Amniotic stem cell (primary cell): ENCODE data around the gene CCDC40.

Source experiments
- DNase-seq: peaks from one replicate; lab custom pipeline; 2025; lab: John Stamatoyannopoulos, UW

The CCDC40 gene

GRCh38 chr17:80116276-80116920 lies 80.0 kb downstream of the CCDC40 start:
- DNase-seq, result no peak

- no peak for DNase-seq
These were observed 80.5 kb downstream of the CCDC40 start for GRCh38 chr17:80116921-80117380.

- no peak for DNase-seq
These were observed 81.3 kb downstream of the CCDC40 start for GRCh38 chr17:80117491-80118401.

GRCh38 chr17:80118601-80119270 lies 82.3 kb downstream of the CCDC40 start:
- DNase-seq, result no peak

GRCh38 chr17:80119271-80119791 lies 82.9 kb downstream of the CCDC40 start:
- DNase-seq, result no peak

- DNase-seq, result no peak
These were observed 83.4 kb downstream of the CCDC40 start for GRCh38 chr17:80119839-80120238.

GRCh38 chr17:80122026-80122575 lies 85.7 kb downstream of the CCDC40 start:
- DNase-seq, result no peak

- no peak for DNase-seq
These were observed 86.6 kb downstream of the CCDC40 start for GRCh38 chr17:80122926-80123505.

GRCh38 chr17:80123791-80124190 lies 87.3 kb downstream of the CCDC40 start:
- no peak for DNase-seq

- no peak for DNase-seq
These were observed 88.0 kb downstream of the CCDC40 start for GRCh38 chr17:80124351-80124981.

GRCh38 chr17:80125656-80126448 lies 89.4 kb downstream of the CCDC40 start:
- DNase-seq, result no peak

- DNase-seq, result no peak
These were observed 89.9 kb downstream of the CCDC40 start for GRCh38 chr17:80126449-80126715.

GRCh38 chr17:80129006-80129565 lies 92.6 kb downstream of the CCDC40 start:
- no peak for DNase-seq

GRCh38 chr17:80130992-80131391 lies 94.5 kb downstream of the CCDC40 start:
- DNase-seq, result no peak

GRCh38 chr17:80132906-80133625 lies 96.6 kb downstream of the CCDC40 start:
- DNase-seq, result no peak

- no peak for DNase-seq
These were observed 97.2 kb downstream of the CCDC40 start for GRCh38 chr17:80133626-80133970.

GRCh38 chr17:80137131-80137530 lies 100.7 kb downstream of the CCDC40 start:
- DNase-seq, result no peak

- no peak for DNase-seq
These were observed 102.5 kb downstream of the CCDC40 start for GRCh38 chr17:80138856-80139426.

- DNase-seq, result no peak
These were observed 105.2 kb downstream of the CCDC40 start for GRCh38 chr17:80141463-80142165.
